GM21381 (cell line): ENCODE results near the gene TBC1D22A.

Experiments
- ATAC-seq: cut with Tn5 transposase; IDR thresholded peaks from one replicate; pipeline ENCODE4 v1.9.1; 2021; ENCODE audit warnings: mild to moderate bottlenecking, moderate library complexity; ENCODE audit not compliant: unreplicated experiment

The TBC1D22A gene

GRCh38 chr22:47189056-47189916 is 426.8 kb downstream of the TBC1D22A start:
- ATAC-seq = no peak

- no peak for ATAC-seq
Observed at GRCh38 chr22:47190276-47190956, 428.0 kb downstream of the TBC1D22A start.

GRCh38 chr22:47190957-47191670 is 428.7 kb downstream of the TBC1D22A start:
- ATAC-seq = no peak

GRCh38 chr22:47191671-47192650 is 429.5 kb downstream of the TBC1D22A start:
- ATAC-seq = no peak

- no peak for ATAC-seq
Observed at GRCh38 chr22:47192651-47193437, 430.4 kb downstream of the TBC1D22A start.

GRCh38 chr22:47193606-47194329 is 431.3 kb downstream of the TBC1D22A start:
- no peak for ATAC-seq

- ATAC-seq = no peak
Observed at GRCh38 chr22:47194476-47195155, 432.2 kb downstream of the TBC1D22A start.

GRCh38 chr22:47195156-47195483 is 432.7 kb downstream of the TBC1D22A start:
- no peak for ATAC-seq

- no peak for ATAC-seq
Observed at GRCh38 chr22:47195484-47196165, 433.2 kb downstream of the TBC1D22A start.

- ATAC-seq = no peak
Observed at GRCh38 chr22:47196166-47196849, 433.9 kb downstream of the TBC1D22A start.

GRCh38 chr22:47196881-47197772 is 434.7 kb downstream of the TBC1D22A start:
- no peak for ATAC-seq

- no peak for ATAC-seq
Observed at GRCh38 chr22:47197773-47198500, 435.5 kb downstream of the TBC1D22A start.

- no peak for ATAC-seq
Observed at GRCh38 chr22:47198801-47199251, 436.4 kb downstream of the TBC1D22A start.

GRCh38 chr22:47199261-47199978 is 437.0 kb downstream of the TBC1D22A start:
- no peak for ATAC-seq

- ATAC-seq = no peak
Observed at GRCh38 chr22:47199979-47200272, 437.5 kb downstream of the TBC1D22A start.
